Measurements from ENCODE around the gene PSMG3.

- TF ChIP-seq CTCF (IDR thresholded peaks at IDR 0.05) (no peak), REST (IDR thresholded peaks at IDR 0.05; ENCODE audit: insufficient read depth in 1 of 2, low read depth in 2 of 2, low read length in 1 of 2) (no peak), POLR2AphosphoS5 (IDR thresholded peaks at IDR 0.05; ENCODE audit: low read depth, low read length) (no peak), TCF7L2 (IDR thresholded peaks at IDR 0.05; ENCODE audit: low read depth, low read length) (no peak), SIN3A (IDR thresholded peaks at IDR 0.05; ENCODE audit: borderline replicate concordance, insufficient read depth, low read depth, low read length) (no peak)
These were observed 46.6 kb downstream of the PSMG3 start for GRCh38 chr7:1523208-1523607.

All from Panc1 (cell line).